GM12801 (cell line): ENCODE data around the gene CNTNAP2.

Experiments
- TF ChIP-seq, protein P1 (sequence below): IDR thresholded peaks from one replicate; pipeline ENCODE4 v1.5.1; 2011; ENCODE audit warnings: control low read depth; ENCODE audit not compliant: insufficient read length; ENCODE audit errors: extremely low read depth

Gene CNTNAP2

DNA sequence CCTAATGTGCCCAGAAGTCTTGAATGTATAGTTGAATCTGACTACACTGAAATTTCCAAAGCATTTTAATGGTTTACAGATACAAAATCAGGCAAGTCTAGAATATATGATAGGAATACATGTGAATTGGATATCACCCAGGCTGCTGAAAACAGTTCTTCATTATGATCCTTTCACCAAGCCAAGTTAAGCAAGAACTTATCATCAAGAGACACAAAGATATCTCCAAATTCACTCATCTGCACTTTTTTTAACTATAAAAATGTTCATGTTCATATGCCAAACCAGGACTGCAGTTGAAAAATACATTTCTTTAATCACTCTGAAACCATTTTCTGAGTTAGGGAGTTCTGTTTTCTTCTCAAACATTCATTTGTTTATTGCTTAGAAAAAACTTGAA is 2061.4 kb downstream of the CNTNAP2 start:
- TF ChIP-seq, protein P1, sequence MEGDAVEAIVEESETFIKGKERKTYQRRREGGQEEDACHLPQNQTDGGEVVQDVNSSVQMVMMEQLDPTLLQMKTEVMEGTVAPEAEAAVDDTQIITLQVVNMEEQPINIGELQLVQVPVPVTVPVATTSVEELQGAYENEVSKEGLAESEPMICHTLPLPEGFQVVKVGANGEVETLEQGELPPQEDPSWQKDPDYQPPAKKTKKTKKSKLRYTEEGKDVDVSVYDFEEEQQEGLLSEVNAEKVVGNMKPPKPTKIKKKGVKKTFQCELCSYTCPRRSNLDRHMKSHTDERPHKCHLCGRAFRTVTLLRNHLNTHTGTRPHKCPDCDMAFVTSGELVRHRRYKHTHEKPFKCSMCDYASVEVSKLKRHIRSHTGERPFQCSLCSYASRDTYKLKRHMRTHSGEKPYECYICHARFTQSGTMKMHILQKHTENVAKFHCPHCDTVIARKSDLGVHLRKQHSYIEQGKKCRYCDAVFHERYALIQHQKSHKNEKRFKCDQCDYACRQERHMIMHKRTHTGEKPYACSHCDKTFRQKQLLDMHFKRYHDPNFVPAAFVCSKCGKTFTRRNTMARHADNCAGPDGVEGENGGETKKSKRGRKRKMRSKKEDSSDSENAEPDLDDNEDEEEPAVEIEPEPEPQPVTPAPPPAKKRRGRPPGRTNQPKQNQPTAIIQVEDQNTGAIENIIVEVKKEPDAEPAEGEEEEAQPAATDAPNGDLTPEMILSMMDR: no peak

DNA sequence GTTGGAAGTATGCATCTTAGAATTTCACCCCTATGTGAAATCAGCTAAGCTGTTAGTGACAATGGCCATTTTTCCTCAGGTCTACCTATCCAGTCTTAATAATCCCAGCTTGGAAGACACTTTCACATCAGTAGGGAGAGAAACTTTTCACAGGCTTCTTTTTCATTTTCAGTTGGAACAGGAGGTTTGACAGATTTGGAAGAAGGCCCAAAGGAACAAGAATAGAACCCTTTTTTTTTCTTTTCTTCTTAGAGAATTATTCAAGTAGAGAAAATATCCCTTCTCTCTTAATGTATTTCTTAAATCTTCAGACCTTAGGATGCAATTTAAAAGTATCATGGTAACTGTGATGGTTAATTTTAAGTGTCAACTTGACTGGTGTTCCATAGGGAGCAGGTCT is 2063.5 kb downstream of the CNTNAP2 start:
- TF ChIP-seq, protein P1: no peak

DNA sequence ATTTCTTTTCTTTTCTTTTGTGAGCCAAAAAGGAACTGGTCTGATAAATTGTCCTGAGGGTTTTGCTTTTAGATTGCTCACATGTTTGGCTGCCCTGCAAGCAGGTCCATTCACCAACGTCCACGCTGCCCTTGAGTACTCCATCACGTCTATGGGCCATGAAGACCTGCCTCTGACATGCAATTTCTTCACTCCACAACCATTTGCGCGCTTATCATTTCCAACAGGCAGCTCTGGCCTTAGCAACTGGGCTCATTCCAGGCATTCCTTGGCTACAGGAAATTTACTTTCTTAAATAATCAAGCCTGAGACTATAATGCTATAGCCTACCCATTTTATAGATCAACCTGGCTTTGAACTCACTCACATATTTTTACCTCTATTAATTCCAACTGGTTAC is 2065.7 kb downstream of the CNTNAP2 start:
- TF ChIP-seq, protein P1: no peak

DNA sequence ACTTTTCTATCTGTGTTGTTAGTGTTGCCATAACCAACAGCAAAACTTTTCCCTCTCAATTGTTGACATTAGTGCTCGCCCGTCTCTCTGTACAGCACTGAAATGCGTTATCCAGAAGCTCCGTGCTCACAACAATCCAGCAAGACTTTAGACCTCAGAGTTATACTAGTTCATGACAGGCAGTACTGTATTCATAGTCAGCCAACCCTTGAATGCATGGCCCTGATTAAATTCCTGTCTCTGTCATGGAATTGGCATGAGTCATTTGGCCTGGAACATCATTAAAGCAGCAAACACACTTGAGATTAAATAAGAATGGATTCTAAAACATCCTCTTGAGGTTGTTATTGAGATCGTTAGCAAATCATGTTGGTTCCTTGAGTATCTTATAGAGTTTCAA is 2068.4 kb downstream of the CNTNAP2 start:
- TF ChIP-seq, protein P1: no peak

DNA sequence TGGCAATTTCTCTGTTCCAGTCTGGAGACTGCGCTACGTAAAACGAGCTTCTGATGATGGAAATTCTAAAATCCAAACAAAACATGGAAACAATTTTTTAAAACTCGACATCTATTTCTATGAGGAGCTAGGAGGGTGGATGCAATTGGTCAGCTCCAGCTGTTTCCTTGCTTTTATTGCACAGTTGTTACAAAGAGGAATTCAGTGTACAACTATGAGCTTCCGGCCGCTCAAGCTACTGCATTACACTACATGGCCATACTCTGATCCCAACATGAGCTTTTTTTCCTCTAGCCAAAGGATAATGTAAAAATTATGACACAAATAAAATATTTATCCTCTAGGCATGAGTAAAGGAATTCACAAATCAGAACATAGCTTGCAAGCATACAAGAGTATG is 2070.9 kb downstream of the CNTNAP2 start:
- TF ChIP-seq, protein P1: no peak

DNA sequence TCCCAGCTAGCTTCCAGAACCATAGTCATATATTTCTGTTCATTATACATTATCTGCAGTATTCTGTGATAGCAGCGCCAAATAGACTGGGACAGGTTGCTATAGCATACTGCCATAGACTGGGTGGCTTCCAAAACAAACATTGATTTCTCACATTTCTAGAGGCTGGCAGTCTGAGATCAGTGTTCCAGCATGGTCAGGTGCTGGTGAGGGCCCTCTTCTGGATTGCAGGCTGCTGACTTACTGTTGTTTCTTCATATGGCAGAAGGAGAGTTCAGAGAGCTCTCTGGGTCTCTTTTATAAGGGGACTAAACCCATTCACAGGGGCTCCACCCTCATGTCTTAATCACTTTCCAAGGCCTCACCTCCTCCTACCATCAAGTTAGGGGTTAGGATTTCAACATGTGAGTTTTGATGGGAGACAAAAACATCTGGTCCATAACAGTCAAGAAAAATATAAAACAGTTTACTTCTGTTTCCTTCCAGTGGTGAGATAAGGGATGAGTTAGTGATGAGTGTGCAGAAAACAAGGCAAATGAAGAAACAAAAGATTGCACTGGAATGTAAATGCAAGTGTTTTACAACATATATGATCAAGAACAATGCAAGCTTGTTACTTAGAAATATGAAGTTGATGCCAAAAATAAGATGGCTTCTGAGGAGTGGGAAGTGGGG is 2074.9 kb downstream of the CNTNAP2 start:
- TF ChIP-seq, protein P1: no peak

DNA sequence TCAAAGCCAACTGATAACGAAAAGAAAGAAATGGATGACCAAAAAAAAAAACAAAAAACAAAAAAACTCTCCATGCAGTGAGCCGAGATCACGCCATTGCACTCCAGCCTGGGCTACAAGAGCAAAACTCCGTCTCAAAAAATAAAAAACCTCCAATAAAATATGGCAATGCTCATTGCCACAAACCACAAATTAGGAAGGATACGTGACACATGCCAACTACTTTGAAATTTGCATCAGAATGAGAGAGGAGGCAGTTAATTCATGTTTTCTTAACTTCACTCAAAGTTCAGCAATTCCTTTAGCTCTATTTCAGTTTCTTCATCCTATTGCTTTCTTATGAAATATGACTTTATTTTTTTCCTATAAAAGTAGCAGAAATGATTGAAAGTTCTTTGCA is 2075.9 kb downstream of the CNTNAP2 start:
- TF ChIP-seq, protein P1: no peak

DNA sequence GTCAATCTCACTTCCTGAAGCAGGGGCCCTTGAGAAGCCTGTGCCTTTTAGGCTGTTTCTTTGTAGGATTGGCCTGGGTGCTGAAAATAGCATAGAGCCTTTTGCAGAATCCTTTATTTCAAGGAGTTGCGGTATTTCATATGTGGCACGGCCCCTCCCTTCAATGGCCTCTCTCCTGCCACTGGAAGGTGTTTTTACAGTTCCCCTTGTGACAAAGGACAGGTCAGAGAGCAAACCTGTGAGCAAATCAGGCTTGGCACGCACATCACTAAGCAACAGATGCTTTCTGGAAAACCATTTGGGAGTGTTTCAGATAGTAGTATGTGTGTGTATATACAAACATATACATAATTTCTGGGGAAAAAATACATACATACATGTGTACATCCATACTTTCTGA is 2085.4 kb downstream of the CNTNAP2 start:
- TF ChIP-seq, protein P1: no peak
